Central memory CD4-positive, alpha-beta T cell (primary cell): Measurements from ENCODE around the gene LRMDA.
"Not testable (repeated sequence)": the region's sequence is repeated elsewhere in the genome, so short reads cannot be mapped to it uniquely, and the experiment has no call there.

Experiments
- DNase-seq: peaks from one replicate; pipeline ENCODE4 v3.0.0; 2022

LRMDA gene

DNA sequence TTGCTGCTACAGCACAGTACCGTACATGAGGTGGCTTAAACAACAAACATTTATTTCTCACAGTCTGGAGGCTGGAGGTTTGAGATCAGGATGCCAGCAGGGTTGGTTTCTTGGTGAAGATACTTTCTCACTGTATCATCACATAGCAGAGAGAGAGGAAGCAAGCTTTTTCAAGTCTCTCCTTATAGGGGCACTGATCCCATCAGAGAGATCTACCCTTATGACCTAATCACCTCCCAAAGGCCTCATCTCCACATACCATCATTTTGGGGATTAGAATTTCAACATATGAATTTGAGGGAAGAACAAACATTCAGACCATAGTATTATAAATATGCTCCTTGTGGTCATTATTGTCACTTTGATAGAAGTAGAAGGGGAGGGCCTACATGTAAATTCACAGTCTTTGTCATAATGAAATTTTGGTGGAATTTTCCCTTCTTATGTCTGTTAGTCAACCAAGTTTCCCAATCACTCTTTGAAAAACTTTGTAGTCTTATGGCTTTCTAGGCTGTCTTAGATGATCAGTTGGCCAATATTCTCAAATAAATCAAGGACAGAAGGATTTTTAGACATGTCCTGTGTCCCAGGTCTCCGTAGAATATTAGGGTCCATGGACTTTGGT is 606.2 kb downstream of the LRMDA start:
- DNase-seq, result no peak

DNA sequence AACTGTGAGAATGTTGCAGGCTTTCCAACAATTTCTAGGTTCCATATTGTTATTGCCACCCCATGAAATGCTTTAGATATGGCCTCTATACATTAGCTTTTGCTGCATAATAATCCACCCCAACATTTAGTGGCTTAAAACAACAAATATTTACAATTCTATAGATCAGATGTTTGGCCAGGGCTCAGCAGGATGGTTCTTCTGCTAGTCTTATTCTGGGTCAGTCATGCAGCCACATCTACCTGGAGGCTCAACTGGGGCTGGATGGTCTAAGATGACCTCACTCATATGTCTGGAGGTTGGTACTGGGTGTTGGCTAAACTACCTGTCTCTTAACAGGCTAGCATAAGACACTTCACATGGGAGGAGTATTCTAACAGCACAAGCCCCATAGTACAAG is 607.3 kb downstream of the LRMDA start:
- no peak for DNase-seq

DNA sequence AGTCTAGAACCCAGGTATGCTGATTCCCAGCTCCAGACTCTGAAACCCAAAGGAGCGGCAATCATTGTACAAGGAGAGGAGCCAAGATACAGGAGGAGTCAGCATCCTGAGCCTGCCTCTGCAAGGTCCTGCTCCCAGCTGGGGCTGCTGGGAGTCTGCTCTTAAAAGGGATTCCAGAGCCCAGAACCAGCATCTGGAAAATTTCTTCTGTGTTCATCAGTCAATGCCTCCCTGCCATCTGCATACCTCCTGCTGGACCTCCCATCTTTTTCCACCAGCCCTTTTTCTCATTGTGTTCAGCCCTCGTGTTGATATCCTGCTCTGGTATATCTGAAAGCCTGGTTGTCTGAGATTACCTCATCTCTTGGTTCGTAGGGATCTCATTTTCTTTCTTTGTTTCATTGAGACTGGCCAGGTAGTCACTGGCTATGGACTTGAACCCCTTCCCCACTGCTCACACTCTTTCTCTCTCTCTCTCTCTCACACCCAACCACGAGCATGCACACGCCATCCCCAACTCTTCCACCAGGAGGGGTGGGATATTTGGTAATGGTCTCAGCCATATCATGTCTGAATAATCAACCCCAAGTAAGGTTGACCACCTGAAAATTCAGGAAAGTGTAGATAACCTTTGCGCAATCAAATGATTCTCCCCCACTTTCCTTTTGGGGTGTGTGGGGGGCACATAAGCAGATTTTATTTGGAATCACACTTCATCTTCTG is 608.8 kb downstream of the LRMDA start:
- DNase-seq, result no peak

DNA sequence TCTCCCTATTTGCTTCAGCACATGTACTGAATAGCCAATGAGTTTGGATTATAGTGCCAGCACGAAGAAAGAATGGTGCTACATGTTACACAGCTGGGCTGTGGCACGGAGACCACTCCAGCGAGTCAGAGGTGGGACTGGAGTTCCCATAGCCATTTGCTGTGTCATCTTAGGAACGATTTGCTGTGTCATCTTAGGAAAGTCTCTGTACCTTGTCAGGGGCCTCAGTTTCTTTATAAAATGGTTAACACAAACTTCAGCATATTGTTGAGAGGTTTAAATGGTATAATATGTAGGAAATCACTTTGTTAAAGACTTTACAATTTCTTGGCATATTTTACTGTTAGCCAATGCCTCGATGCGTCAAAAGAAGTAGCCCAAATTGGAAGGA is 609.4 kb downstream of the LRMDA start:
- no peak for DNase-seq

DNA sequence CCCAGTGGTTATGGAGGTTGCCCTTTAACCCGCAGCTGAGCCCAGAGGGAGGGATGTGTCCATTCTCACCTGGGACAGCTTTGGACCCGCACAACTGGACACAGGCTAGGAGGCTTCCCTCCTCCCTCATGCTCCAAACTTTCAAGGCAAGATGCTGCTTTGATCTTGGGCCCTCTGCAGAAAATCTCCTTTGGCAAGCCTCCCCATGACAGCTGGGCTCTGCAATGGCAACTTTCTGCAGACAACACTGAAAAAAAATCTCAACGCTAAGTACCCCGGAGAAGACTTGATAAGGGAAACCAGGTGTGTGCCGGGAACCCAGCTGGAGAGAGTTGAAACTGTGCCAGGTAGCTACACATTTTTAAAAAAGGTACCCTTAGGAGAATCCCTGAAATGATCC is 610.1 kb downstream of the LRMDA start:
- DNase-seq, result no peak

DNA sequence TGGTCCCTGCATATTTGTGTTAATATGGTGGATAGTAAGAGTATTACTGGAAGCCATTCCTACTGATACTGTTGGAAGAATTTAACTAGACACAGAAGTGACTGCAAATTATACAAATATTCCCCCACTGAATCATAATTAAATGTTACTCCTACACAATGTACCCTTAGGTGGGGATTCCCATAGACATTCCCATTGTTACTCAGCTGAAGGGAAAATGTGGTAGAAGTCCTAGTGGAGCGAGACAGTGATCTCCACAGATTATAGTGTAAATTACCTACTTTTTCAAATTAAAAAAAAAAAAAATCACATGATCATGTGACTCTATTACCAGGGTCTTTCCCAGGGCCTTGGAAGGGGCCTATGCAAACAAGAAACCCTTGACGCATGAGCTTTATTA is 611.8 kb downstream of the LRMDA start:
- DNase-seq, result no peak

DNA sequence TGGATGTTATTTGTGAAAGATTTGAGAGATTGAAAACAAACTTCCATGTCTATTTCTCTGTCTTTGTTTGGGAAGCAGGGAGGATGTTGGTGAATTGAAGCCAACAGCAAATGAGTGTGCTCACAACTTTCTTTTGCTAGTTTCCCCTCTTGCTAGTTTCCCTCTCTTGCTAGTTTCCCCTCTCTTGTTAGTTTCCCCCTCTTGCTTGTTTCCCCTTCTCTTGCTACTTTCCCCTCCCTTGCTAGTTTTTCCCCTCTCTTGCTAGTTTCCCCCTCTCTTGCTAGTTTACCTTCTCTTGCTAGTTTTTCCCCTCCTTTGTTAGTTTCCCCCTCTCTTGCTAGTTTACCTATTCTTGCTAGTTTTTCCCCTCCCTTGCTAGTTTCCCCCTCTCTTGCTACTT is 613.3 kb downstream of the LRMDA start:
- no peak for DNase-seq

DNA sequence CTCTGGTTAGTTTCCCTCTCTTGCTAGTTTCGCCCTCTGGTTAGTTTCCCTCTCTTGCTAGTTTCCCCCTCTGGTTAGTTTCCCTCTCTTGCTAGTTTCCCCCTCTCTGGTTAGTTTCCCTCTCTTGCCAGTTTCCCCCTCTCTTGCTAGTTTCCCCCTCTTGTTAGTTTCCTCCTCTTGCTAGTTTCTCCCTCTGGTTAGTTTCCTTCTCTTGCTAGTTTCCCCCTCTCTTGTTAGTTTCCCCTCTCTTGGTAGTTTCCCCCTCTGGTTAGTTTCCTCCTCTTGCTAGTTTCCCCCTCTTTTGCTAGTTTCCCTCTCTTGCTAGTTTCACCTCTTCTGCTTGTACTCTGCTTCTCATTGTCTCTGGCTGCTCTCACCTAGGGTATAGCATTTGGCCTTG is 613.8 kb downstream of the LRMDA start:
- no peak for DNase-seq

DNA sequence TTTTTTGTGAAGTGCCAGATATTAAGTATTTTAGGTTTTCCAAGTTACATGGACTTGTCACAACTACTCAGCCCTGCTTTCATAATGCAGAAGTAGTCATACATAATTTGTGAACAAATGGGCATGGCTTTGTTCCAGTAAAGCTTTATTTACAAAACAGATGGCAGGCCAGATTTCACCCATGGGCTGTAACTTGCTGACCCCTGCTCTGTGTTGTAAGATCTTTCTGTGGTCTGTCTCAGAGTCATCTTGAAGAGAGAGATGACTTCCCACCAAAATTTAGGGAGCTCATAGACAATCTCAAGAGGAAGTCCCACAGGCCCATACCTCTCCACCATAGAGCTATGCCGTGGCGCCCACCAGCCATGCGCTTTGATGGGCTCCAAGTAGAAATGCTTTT is 616.1 kb downstream of the LRMDA start:
- no peak for DNase-seq

DNA sequence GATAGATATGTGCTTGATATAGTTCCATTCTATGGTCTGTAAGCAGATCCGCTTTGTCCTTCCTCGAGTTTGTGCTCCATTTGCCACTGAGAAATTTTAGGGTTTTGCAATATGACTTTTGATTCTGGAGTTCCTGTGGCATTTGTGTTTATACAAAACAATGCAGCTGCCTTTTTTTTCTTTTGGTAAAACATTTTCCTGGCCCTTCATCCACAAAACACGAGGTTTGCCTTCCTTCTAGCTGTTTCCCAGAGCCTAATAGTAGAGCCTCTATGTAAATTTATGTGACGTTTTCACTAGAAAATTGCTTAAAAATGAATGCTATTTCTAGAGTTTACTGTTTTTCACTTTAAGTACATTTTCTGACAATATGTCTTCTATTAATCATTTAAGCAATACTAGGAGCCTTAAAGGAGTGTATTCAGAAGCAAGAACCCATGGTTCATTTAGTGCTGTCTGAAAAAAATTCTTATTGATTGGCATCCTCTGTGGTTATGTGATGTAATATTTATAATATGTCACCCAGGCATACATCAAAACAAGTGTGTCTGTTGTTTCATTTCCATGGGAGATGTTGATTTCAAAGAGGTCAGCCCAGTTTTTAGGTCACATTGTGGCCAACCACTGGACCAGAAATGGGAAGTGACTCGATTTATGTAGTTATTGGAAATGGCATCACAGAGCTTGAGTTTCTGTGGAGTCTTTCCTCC is 618.3 kb downstream of the LRMDA start:
- no peak for DNase-seq

DNA sequence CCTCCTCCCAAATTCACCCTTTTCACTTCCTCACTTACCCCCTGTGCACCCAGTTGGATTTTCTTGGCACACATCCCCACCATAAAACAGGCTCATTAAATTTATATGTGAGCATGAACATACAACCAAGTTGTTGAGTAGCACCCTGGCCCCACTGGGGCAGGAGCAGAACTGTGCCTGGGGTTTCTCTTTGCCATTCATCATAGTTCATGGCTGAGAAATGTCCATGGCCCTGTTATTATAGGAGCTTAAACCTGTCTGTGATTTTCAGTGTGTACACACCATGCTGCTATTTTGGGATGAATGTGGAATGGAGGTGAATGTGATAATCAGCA is 618.8 kb downstream of the LRMDA start:
- DNase-seq, result no peak

DNA sequence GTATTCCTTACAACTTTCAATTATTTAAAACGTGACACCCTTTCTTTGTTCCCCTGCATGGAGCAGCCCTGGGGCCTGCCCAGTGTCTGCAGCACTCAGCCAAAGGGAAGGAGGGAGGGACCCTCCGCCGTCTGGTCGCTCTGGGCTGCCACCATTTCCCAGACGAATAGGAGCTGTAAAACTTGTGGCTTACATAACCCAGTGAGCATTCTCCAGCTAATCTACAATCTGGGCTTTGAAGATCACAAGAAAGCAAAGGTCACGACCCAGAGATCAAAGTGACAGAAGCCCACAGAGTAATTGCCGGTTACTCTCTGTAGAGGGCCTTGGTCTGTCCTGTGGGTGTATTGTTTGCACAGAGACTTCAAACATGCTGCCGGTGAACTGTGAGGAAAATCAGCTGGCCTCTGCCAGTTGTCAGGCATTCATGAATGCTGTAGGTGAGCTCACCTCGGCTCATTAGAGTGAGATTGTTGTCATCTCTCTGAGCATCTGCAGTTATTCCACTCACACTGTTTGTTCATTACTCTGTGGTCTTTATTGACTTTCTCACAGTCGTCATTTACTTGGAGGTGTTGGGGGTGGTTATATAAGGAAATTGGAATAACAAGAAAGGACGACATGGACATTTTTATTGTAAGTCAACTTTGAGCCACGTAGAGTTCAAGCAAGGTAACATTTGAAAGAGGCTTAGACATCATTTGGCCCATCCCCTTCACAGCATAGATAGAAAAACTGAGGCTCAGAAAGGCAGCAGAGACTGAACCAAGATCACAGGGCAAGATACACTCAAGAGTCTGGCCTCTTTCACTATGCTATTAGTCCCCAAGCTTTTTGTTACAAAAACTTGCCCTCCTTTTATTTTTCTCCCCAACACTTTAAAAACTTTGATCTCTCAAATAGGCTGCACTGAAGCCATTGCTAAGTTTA is 619.8 kb downstream of the LRMDA start:
- no peak for DNase-seq

DNA sequence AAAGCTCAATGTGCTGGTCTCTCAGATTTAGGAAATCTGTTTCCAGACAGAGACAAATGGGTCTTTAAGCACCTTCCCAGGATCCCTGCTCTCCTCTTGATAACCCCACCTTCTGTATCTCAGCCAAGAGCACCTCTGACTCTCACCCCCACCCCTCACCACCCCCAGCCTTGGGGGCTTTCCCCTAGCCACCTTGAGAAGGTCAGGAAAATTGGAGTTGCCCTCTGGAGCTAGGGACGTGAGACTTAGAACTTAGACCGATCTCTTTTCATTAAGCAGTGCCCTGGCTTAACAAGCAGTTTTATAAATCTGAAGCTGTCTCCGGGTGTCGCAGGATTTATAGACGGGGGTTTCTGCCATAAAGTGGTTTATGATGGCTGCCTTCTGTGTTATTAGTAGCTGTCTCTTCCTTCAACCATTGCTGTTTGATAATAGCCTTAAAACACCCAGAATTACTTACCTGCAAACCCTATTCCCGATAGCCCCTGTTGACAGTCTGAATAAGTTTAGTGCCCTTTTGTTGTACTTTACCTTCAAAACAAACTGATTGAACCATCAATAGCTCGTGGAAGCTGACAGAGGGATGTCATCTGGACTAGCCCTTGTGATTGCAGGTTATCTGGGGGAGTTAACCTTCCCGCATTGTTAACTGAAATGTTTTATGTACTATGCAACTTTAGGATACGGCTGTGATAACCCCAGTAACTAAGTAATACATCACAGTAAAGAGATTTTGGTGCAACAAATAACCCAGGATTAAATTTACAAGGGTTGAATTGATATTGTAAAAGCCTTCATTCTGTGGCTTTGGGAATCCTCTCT is 621.5 kb downstream of the LRMDA start:
- no peak for DNase-seq

DNA sequence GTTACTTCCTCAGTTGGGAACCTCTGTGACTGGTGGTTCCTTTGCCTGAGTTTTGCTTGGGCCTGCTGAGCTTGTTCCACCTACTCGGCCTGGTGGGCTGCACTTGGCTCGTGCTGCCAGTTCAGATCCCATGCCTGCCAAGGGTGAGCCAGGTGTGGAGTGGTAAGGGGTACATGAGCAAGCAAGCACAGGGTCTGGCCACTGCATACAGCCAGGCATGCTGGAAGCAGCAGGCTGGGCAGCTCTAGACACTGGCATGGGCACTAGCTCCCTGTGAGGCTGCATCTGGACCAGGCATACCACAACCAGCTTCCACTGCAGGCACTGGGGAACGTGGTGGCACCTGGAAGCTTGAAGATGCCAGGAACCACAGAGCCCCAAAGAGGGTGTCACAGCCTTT is 624.0 kb downstream of the LRMDA start:
- no peak for DNase-seq

DNA sequence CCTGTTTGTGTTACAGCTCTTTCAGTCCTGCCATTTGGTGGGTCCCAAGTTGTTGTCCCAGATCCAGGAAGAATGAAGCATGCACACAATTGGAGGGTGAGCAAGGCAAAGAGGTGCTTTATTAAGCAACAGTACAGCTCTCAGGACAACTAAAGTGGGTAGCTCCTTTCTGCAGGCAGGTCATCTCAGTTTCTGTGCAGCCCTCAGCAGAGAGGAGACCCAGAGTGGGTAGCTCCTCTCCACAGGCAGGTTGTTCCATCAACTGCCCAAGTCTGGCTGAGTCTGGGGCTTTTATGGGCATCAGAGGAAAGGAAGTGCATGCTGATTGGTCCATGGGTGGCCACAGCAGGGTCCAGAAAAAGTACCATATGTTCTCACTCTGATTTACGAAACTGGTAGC is 624.5 kb downstream of the LRMDA start:
- no peak for DNase-seq

DNA sequence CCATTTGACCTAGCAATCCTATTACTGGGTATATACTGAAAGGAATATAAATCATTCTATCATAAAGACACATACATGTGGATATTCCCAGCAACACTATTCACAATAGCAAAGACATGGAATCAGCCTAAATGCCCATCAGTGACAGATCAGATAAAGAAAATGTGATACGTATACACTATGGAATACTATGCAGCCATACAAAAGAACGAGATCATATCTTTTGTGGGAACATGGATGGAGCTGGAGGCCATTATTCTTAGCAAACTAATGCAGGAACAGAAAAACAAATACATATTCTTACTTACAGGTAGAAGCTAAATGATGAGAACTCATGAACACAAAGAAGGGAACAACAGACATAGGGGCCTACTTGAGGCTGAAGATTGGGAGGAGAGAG is 629.6 kb downstream of the LRMDA start:
- DNase-seq, result not testable (repeated sequence)

DNA sequence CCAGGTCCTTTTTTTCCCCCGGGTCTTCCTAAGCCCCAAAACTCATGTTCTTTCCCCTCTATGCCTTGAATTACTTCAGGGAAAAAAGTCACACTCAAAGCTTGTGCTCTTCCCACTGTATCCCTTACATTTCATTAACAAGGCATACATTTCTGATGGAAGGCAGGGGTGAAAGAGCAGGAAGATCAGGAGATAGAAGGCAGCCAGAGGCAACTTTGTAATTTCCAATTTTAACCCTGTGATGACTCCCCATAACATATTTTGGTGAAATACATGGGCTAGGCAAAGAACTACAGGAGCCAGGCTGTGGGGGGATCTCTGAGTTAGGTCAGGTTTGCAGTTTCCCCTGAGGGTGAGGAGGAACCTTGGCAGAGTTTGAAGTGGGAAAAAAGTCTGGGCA is 635.0 kb downstream of the LRMDA start:
- DNase-seq, result no peak

DNA sequence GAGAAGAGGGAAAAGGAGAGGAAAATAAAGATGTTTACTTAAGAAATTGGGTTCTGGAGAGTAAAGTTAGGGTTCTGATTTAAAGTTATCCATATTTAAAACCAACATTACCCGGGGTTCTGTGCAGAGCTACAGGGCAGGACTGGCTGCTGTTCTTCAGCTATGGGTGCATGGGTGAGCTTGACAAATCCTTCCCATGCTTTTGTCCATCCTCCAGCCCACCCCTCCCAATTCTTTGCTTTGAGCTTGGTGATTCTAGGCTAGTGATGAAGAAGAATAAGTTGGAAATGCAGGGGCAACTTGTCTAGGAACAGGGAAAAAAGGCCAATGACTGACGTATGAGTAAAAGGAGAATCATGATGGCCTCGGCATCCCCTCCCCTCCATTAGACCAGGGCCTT is 636.0 kb downstream of the LRMDA start:
- DNase-seq, result no peak

DNA sequence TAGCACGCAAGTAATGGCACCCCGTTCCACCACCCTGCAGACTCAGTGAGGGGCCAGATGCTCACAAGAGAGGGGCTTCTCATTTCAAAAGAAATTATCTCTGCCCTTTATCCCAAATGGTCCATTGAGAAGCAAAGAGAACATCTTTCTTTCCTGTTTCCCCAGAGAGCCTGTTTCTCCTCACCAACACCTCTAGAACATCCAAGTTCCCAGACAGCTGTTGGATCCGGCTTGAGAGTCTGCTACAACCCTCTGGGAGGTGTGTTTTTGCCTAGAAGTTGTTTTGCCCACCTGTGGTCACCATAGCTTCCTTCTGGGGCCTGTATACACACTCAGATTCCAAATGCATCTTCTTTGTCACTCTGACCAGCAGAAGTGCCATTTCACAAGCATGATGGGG is 637.4 kb downstream of the LRMDA start:
- DNase-seq, result no peak

DNA sequence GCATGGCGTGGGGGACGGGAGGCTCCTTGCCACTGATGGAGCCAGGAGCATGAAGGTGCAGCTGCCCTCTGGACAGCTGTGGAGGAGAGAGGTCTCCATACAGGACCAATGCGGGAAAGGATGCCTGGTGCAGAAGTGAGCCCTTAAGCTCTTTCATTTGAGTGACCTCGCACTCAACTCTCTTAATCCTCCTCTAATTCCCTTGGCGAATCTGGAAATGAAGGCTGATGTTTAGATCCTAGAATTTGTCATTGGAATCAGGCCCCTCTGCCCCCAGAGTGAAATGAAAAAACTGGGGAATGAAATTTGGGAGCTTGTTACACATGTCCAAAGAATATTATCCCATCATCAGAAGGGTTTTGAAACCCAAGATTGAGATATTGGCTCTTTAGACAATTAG is 639.5 kb downstream of the LRMDA start:
- DNase-seq, result no peak

DNA sequence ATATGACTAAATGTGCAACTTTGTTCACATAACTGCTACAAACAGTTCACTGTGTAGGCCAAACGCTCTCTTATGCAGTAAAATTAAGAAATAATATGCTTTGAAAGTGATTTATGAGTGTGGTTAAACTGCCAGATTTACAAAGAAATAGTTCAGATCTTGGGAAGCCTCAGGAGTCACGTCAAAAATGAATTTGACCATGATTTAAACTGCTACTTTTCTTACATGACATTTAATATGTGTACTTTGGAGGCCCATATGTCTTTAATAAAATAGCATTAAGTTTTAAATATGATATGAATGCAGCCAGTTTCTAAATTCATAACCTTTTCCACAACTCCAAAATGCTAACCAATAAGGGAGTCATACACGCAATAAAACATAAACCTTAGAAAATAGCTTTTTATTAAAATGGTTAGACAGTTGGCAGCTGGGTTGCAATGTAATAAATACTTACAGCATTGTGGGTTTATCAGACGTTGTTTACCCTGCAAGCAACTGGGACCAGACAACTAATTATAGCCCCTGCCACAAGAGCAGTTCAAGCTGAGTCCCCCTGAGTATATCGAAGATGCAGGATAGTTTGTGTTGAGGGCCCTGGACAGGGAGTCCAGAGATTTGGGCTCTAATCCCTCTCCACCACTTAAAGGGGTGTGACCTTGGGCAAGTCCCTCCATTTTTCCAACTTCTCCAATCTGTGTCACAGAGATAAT is 640.4 kb downstream of the LRMDA start:
- DNase-seq, result no peak

DNA sequence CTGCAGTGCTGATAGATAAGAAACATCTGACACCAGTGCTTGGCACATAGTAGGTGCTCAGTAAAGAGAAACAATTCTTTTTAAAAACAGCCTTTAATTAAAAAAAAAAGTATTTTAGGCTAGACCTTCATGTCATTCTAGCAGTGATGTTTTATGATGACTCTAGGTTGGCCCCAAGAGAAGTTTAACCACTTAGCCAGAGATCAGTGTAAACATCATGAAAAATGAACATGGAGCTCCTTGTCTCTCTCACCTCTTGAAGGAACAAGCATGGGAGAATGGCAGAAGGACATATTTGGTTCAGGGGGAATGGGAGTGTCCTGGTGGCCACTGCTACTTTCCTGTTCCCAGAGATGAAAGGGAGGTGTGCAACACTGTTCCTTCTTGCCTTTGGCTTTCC is 641.0 kb downstream of the LRMDA start:
- no peak for DNase-seq
